ENCODE results near the gene MRPS16. TPM values are rescaled to one million over a fixed set of nuclear protein-coding genes. Genes with fewer than 3 reads are reported as not detected.

Gene MRPS16
- total RNA-seq, 2 experiments from 2014 or later = 127 to 132 TPM

GRCh38 chr10:73246322-73246645 lies 6.2 kb downstream of the MRPS16 start:
- DNase-seq = no peak
- Mint-ChIP-seq H3K4me3 (peak overlapping the region; percentile 100), H3K4me1 (ENCODE audit: low read depth) (peaks cover 53% of the 10 kb centered on the region), H3K27ac (peak overlapping the region; percentile 97), H3K36me3 (ENCODE audit: low read depth) (peaks cover 79% of the 10 kb centered on the region), H3K27me3 (no peaks in the 10 kb centered on the region), H3K9me3 (no peaks in the 10 kb centered on the region)
- TF ChIP-seq CTCF (IDR thresholded peaks at IDR 0.05) = no peak
- no peak for ATAC-seq
- CTCF ChIA-PET = interaction anchor here (1.2 to 1.4 kb wide), 3 partner anchors 10 to 149 kb away, joined by 3 read pairs; partner anchors contain the start of gene P4HA1
- POLR2A ChIA-PET = interaction anchor here (0.6 to 3.4 kb wide), 14 partner anchors 9 to 247 kb away, joined by 3 to 22 read pairs (median 5); partner anchors contain the start of genes ANXA7 and CFAP70
- intact Hi-C loops (cut with micrococcal nuclease) = loop anchor here (10.0 kb wide), 1 partner anchor 249 kb away; the partner anchor contains the start of gene PPP3CB

GRCh38 chr10:73244866-73245477 lies 7.5 kb downstream of the MRPS16 start:
- CTCF ChIA-PET = interaction anchor here (0.6 kb wide), 1 partner anchor 149 kb away, joined by 3 read pairs; no protein-coding TSS in a partner anchor
- H3K9me3 Mint-ChIP-seq = no peaks in the 10 kb centered on the region
- TF ChIP-seq CTCF (IDR thresholded peaks at IDR 0.05) = no peak
- peak overlapping the region; percentile 100 for H3K4me3 Mint-ChIP-seq
- H3K27me3 Mint-ChIP-seq = no peaks in the 10 kb centered on the region
- ATAC-seq = no peak
- DNase-seq = no peak
- intact Hi-C loops (cut with micrococcal nuclease) = loop anchor here (10.0 kb wide), 1 partner anchor 250 kb away; the partner anchor contains the start of gene PPP3CB
- POLR2A ChIA-PET = interaction anchor here (0.6 to 3.4 kb wide), 6 partner anchors 7 to 166 kb away, joined by 3 to 22 read pairs (median 3); no protein-coding TSS in a partner anchor
- peak overlapping the region; percentile 70 for H3K27ac Mint-ChIP-seq
- peaks cover 81% of the 10 kb centered on the region for H3K36me3 Mint-ChIP-seq (ENCODE audit: low read depth)
- peaks cover 47% of the 10 kb centered on the region for H3K4me1 Mint-ChIP-seq (ENCODE audit: low read depth)

- Mint-ChIP-seq H3K4me1 (ENCODE audit: low read depth) (peaks cover 21% of the 10 kb centered on the region), H3K27me3 (no peaks in the 10 kb centered on the region), H3K27ac (no peak overlapping the region), H3K4me3 (no peak overlapping the region), H3K36me3 (ENCODE audit: low read depth) (peaks cover 52% of the 10 kb centered on the region), H3K9me3 (no peaks in the 10 kb centered on the region)
- ChIA-PET POLR2A (interaction anchor here (1.3 to 6.3 kb wide), 3 partner anchors 10 to 14 kb away, joined by 3 to 33 read pairs (median 4); partner anchors contain the start of gene MRPS16), CTCF (no interaction called here)
- ATAC-seq (no peak), DNase-seq (no peak)
- TF ChIP-seq CTCF (IDR thresholded peaks at IDR 0.05) = no peak
- intact Hi-C loops (cut with micrococcal nuclease) = loop anchor here (10.0 kb wide), 1 partner anchor 255 kb away; the partner anchor contains the start of gene PPP3CB
Measured at GRCh38 chr10:73239908-73240307, 12.5 kb downstream of the MRPS16 start.

GRCh38 chr10:73238990-73239566 lies 13.4 kb downstream of the MRPS16 start:
- intact Hi-C loops (cut with micrococcal nuclease) = no loop called here
- ATAC-seq (no peak), DNase-seq (no peak)
- TF ChIP-seq CTCF (IDR thresholded peaks at IDR 0.05) = no peak
- Mint-ChIP-seq H3K27ac (no peak overlapping the region), H3K9me3 (no peaks in the 10 kb centered on the region), H3K36me3 (ENCODE audit: low read depth) (peaks cover 48% of the 10 kb centered on the region), H3K4me1 (ENCODE audit: low read depth) (peaks cover 12% of the 10 kb centered on the region), H3K4me3 (no peak overlapping the region), H3K27me3 (no peaks in the 10 kb centered on the region)
- CTCF ChIA-PET = interaction anchor here (1.0 to 1.5 kb wide), 3 partner anchors 17 to 142 kb away, joined by 3 to 4 read pairs (median 3); no protein-coding TSS in a partner anchor
- POLR2A ChIA-PET = interaction anchor here (0.7 to 6.3 kb wide), 5 partner anchors 7 to 170 kb away, joined by 3 to 33 read pairs (median 4); partner anchors contain the start of genes DNAJC9 and MRPS16

- DNase-seq (no peak), ATAC-seq (no peak)
- intact Hi-C loops (cut with micrococcal nuclease) = no loop called here
- no peak overlapping the region for H3K27ac Mint-ChIP-seq
- H3K27me3 Mint-ChIP-seq = no peaks in the 10 kb centered on the region
- H3K4me3 Mint-ChIP-seq = no peak overlapping the region
- no peaks in the 10 kb centered on the region for H3K9me3 Mint-ChIP-seq
- POLR2A ChIA-PET = interaction anchor here (0.9 to 1.4 kb wide), 3 partner anchors 9 to 18 kb away, joined by 3 to 4 read pairs (median 3); partner anchors contain the start of gene MRPS16
- no peaks in the 10 kb centered on the region for H3K4me1 Mint-ChIP-seq (ENCODE audit: low read depth)
- peaks cover 23% of the 10 kb centered on the region for H3K36me3 Mint-ChIP-seq (ENCODE audit: low read depth)
- CTCF ChIA-PET = no interaction called here
- TF ChIP-seq CTCF (IDR thresholded peaks at IDR 0.05) = no peak
Measured at GRCh38 chr10:73234695-73235094, 17.7 kb downstream of the MRPS16 start.
